Transverse colon (tissue), 4 donors: ENCODE data around the gene SERPINA3.

Experiments
- CTCF ChIP-seq, 5 experiments: fragments of 200-600 bp in 3 of 5; fragments of 450-650 bp in 2 of 5; sonication (generic) in 3 of 5; IDR thresholded peaks; 1 replicate in 2 of 5; 2 replicates in 3 of 5; pipeline ENCODE4 v1.5.1; 2016 to 2017; ENCODE audit warnings: antibody characterized with exemption in 5 of 5, inconsistent platforms in 3 of 5, mild to moderate bottlenecking in 2 of 5, moderate library complexity in 1 of 5
- POLR2AphosphoS5 ChIP-seq, 3 donors: sonication (generic); formaldehyde crosslinking; IDR thresholded peaks; one replicate each; pipeline ENCODE4 v1.6.1; 2016; ENCODE audit warnings: antibody characterized with exemption in 3 of 3

- TF ChIP-seq CTCF (IDR thresholded peaks at IDR 0.05) (no peak), POLR2AphosphoS5 (IDR thresholded peaks at IDR 0.05) (no peak)
Observed at GRCh38 chr14:94663538-94663937, 51.3 kb downstream of the SERPINA3 start.
